Stomach (tissue), 4 donors: Measurements from ENCODE around the gene DENND2A.

Source experiments
- CTCF ChIP-seq, 7 experiments: fragments of 450-650 bp in 4 of 7; fragments of 200-600 bp in 3 of 7; sonication (generic) in 3 of 7; IDR thresholded peaks; one replicate each; pipeline ENCODE4 v1.5.1; 2016 to 2019; ENCODE audit warnings: antibody characterized with exemption in 7 of 7, control low read depth in 2 of 7, mild to moderate bottlenecking in 1 of 7
- POLR2AphosphoS5 ChIP-seq, 3 donors: sonication (generic); formaldehyde crosslinking; IDR thresholded peaks; one replicate each; pipeline ENCODE4 v1.6.1; 2016; ENCODE audit warnings: antibody characterized with exemption in 3 of 3

GRCh38 chr7:140551355-140552239, 89.0 kb downstream of the DENND2A start:
- no peak for TF ChIP-seq CTCF (IDR thresholded peaks at IDR 0.05)
- TF ChIP-seq POLR2AphosphoS5 (IDR thresholded peaks at IDR 0.05): no peak
